GM19239 (cell line): Measurements from ENCODE around the gene NFKBIL1.
A peak's percentile ranks its signal among the peaks of the same experiment; 100 is the strongest.
"Not testable (repeated sequence)": the region's sequence is repeated elsewhere in the genome, so short reads cannot be mapped to it uniquely, and the experiment has no call there.

Source experiments
- DNase-seq: peaks from one replicate; pipeline ENCODE4 v3.0.0; 2011; ENCODE audit warnings: low spot score; ENCODE audit not compliant: insufficient read length
- FAIRE-seq: peaks from 2 replicates; lab custom pipeline; 2011; peaks lifted over from hg19 to GRCh38; lab: Jason Lieb, UNC

The NFKBIL1 gene

DNA sequence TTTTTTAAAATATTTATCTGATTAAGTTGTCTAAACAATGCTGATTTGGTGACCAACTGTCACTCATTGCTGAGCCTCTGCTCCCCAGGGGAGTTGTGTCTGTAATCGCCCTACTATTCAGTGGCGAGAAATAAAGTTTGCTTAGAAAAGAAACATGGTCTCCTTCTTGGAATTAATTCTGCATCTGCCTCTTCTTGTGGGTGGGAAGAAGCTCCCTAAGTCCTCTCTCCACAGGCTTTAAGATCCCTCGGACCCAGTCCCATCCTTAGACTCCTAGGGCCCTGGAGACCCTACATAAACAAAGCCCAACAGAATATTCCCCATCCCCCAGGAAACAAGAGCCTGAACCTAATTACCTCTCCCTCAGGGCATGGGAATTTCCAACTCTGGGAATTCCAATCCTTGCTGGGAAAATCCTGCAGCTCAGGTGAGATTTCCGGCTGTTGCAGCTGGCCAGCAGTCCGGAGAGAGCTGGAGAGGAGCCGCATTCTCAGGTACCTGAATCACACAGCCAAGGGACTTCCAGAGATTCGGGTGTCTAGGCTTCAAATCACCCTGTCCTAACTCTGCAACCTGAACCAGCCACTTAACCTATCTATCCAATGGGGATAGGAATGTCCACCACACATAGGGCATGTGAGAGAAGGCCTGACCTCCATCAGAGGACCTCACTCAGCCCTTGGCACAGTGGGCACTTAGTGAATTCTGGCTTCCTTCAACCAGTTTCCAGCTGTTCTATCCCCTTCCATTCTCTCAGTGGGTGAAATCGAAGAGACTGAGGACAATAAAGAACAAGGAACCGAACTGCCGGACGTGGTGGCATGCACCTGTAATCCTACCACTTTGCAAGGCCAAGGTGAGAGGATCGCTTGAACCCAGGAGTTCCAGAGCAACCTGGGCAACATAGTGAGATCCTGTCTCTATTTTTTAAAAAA, 31.0 kb downstream of the NFKBIL1 start:
- DNase-seq (no peak), FAIRE-seq (no peak)

GRCh38 chr6:31579119-31579505, 31.7 kb downstream of the NFKBIL1 start:
- FAIRE-seq, result no peak
- DNase-seq, result no peak

DNA sequence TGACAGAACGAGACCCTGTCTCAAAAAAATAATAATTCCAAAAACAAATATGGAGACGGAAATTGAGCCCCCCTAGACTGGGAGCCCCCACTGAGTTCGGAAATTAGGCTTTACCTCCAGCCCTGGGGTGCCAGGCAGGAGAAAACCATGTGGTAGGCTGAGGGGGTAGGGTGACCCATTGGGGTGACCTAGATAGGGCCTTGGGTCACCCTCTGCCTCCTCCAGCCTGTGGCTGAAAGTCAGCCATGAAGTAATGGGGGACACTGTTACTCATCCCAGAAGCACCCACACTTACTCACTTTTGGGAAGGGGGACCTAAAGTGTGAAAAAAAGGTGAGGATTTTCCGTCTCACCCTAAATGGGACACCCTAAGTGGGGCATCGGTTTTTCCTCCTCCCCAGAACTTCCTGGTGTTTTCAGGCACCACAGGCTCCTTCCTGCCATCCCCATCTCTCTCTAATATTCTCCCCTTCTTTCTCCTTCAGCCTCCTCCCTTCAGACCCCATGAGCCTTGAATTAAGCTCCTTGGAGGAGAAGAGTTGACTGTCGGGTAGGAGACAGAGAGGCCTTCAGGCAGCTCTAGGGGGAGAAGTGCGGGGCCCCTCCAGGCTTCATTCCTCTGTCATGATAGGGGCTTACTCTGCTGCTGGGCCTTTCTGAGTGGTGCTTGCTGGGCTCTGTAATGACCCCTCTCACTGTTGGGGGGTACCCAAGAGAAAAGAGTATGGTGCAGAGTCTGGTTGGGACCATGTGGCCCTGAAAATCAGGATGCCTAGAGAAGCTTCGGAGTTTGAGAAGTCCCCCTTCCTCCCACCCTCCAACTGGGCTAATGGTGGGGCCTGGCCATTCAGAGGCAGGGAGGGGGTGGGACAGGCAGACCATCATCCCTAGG, 32.4 kb downstream of the NFKBIL1 start:
- DNase-seq, result no peak
- no peak for FAIRE-seq

DNA sequence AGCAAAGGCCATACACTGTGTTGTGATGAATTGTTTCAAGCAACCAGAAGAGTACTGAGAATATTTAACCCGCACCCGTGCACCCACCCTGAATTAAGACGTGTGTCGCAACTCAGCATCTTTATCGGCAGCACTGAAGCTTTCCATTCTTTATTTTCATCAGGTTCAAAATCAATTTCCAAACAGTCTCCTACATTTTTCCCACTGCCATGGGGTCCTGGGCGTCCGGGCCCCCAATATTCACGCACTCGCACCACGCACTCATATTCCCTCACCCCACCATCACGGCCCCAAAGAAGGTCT, 33.0 kb downstream of the NFKBIL1 start:
- DNase-seq (no peak), FAIRE-seq (no peak)

DNA sequence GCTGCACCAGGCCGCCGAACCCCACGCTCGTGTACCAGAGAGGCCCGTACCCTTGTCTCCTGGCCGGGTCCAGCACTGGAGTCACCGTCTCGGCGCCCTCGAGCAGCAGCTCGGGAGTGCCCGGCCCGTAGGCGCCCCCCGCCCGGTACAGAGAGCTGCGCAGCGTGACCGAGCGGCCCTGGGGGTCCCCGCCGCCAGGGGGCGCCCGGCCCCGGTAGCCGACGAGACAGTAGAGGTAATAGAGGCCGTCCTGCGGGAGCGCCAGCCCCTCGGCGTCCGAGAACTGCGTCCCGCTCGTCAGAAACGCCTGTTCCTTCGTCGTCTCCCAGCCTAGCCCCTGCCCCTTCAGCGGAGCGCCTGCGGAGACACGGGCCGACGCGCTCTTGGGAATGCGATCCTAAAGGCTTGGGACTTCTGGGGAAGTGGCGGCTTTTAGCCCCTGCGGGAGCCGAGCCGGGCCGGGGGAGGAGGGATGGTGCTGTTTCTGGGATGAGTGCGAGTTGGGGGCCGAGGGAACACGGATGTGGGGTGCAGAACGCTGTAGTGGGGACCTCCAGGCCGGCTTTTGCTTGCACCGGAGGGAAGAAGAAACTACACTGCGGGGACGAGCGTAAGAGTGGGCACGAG, 33.5 kb downstream of the NFKBIL1 start:
- DNase-seq (no peak), FAIRE-seq (peak; percentile 31)

DNA sequence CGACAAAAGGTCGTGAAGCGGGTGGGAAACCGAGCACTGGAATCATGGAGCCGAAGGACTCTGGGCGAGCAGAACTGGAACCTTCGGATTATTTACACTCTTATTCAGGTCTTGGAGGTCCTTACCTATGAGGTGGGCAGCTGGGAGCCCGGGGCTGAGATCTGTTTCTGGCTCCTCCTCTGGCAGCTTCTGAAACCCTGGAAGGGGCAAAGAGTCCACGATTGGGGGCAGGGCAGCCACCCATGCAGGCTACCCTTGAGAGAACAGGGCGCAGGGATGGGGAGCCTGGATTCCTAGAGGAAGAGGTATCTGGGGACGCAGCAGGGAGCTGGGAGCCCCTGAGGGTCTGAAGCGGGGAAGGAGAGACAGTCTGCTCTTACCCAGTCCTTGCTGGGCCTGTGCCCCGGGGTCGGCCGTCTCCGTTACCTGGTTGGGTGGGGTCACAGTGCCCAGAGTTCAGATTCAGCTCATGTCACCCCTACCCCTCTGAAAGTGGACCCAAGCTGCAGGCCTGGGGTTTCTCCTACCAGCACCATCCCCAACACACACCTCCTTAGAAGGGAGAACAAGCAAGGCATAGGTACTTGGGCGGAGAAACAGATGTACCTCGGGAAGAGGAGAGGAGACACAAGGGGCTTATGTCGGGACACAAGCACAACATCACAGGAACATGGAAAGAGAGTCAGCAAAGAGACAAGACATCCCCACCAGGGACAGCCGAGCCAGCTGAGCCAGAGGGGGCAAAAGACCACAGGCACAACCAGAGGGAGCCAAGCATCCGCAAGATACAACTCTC, 34.2 kb downstream of the NFKBIL1 start:
- FAIRE-seq (peak; percentile 44), DNase-seq (no peak)

GRCh38 chr6:31582230-31582643, 34.8 kb downstream of the NFKBIL1 start, which contains the start of gene LTB:
Gene LTB (minus strand): TSS chr6:31582424. CDS start chr6:31582417, 7 bp downstream.
- DNase-seq, result no peak
- no peak for FAIRE-seq

GRCh38 chr6:31585491-31585890, 38.1 kb downstream of the NFKBIL1 start:
- FAIRE-seq (peak; percentile 84), DNase-seq (no peak)

DNA sequence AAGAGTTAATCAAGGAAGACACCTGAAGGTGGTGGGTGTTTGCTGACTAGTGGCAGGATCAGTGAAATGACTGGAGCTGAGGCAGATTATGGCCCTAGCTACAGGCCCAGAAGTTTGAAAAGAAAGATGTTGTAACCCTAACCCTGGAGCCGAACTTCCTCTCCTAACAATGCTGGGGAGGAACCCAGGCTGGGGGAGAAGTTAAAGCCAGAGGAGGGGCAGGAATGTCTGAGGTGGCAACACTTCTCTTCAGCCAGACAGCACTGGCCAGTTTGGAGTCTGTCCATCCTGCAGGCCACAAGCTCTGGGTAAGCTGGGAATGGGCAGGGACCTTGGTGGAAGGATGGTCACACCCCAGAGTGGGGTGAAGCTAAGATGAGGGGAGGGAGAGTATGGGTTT, 38.6 kb downstream of the NFKBIL1 start, which contains the start of gene LST1:
Gene LST1, plus strand, starts transcription at position 270 of the 400 bp plus-strand sequence. CDS start 1,023 bp downstream, outside the sequence.
- FAIRE-seq (peak; percentile 35), DNase-seq (no peak)

DNA sequence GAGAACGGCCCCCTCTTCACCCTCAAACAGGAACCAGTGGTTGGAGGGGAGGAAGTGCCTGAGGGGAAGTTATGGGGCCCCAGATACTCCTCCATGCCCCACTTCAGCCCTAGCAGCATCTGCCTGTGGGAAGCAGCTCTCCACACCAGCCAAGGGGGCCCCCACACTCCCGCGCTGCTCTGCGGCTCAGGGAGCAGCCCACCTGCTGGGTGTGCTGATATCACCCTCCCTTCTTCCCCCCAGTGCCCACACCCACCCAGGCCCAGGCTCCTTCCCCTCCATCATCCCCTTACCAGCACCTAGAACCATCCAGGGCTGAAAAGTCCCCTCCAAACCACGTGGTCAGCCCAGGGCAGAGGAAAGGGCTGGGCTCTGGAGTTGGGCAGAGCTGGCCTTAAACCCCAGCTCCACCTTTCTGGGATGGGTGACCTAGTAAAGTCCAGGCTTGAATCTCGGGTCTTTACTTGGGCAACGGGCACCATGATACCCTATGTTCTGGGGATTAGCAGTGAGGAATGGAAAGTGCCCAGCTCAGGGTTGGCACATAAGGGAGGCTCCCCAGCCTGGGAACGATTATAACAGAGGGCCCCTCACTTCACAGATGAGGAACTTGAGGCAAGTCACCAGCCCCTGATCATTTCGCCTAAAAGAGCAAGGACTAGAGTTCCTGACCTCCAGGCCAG, 39.3 kb downstream of the NFKBIL1 start:
- no peak for FAIRE-seq
- no peak for DNase-seq

DNA sequence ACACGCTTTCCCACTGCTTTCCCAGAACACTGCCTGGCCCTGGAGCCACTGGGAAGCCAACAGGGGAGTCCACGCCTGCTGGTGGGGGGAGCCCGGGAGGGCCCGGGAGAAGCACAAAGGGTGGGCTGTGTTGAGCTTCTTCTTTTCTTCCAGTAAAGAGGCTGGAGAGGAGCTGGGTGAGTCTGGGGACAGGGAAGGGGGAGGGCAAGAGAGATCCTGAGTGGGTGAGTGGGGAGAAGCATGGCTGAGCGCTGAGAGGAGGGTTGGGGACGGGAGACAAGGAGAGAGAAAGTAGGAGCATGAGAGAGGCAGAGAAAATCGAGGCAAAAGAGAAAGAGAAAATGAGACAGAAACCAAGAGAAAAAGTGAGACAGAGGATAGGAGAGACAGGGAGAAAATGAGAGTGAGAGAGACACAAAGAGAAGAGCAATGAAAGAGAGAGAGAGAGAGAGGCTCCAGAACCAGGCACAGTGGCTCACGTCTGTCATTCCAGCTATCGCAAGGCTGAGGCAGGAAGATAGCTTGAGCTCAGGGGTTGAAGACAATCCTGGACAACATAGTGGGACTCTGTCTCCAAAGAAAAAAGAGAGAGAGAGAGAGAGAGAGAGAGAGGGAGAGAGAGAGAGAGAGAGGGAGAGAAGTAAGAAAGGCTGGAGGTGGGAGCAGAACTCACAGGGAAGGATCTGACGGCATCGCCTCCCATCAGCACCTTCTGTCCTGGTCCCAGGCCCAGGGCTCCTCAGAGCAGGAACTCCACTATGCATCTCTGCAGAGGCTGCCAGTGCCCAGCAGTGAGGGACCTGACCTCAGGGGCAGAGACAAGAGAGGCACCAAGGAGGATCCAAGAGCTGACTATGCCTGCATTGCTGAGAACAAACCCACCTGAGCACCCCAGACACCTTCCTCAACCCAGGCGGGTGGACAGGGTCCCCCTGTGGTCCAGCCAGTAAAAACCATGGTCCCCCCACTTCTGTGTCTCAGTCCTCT, 40.7 kb downstream of the NFKBIL1 start:
- DNase-seq (no peak), FAIRE-seq (peak; percentile 92)

DNA sequence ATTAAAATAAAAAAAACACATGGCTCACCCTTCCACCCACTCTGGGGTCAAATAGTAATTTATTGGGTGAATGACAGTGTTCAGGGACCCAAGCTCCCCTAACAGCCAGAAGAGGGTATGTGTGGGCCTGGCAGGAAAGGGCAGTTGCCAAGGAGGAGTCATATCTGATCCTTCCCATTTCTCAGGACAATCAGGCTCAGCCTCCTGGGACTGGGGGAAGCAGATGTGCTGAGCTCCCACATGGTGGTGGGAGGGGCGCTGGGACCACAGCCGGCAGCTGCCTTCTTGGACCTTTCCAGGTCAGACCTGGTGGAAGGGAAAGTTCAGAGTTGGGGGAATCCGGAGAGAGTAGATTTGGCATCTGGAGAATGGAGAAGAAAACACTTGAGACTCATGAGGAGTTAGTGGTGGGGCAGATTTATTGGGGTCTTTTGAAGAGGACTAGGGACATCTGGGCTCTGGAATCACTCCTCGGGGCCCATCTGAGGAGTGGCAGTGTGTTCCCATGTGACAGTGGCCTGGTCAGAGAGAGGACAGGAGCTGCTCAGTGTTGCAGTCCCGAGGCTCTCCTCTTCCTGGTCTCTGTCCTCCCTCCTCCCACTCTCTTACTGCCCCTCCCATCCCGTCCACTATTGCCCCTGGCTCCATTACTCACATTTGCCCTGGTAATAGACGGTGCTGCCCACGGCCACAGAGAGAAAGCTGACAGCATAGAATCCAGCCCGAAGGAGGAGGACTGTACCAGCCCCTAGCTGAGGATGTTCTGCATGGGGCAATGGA, 41.7 kb downstream of the NFKBIL1 start:
- DNase-seq (no peak), FAIRE-seq (no peak)

DNA sequence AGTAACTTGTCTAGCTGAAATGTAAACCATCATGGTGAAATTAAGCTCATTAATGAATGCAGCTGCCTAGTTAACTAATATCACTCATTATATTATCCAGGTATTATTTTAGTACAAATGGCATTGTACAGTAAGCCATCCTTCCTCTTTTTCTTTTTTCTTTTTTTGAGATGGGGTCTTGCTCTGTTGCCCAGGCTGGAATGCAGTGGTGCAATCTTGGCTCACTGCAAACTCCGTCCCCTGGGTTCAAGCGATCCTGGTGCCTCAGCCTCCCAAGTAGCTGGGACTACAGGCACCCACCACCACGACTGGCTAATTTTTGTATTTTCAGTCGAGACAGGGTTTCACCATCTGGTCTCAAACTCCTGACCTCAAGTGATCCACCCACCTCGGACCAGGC, 43.3 kb downstream of the NFKBIL1 start:
- FAIRE-seq, DNase-seq: not testable (repeated sequence)

DNA sequence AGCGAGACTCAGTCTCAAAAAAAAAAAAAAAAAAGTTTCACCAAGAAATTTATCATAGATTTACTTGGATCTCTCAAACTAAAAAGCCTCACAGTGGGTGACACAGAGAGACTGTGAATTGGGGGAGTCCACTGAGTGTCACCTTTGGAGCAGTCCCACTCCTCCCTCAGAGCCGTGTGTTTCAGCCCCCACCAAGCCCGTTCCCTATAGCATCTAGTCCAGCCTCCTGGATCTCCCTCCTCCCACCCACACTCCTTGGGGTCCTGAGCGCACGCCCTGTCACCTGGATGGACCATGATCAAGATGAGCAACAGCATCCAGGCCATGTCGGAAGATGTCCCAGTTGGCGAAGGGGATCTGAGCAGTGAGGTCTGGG, 45.0 kb downstream of the NFKBIL1 start:
- DNase-seq (no peak), FAIRE-seq (no peak)

GRCh38 chr6:31597006-31597405, 49.6 kb downstream of the NFKBIL1 start:
- DNase-seq, result no peak
- FAIRE-seq, result peak; percentile 77

- DNase-seq (no peak), FAIRE-seq (no peak)
These were observed 59.9 kb downstream of the NFKBIL1 start for GRCh38 chr6:31607317-31607716.
